AG10803 (cell line): ENCODE results near the gene ZNRF2.

Experiments used
- DNase-seq: peaks from one replicate; pipeline ENCODE4 v3.0.0; 2010; ENCODE audit warnings: low read depth
- H3K4me3 ChIP-seq: 2 replicates; pipeline ENCODE4 v1.5.1; 2011; ENCODE audit warnings: mild to moderate bottlenecking, low read length, control low read depth
- TF ChIP-seq, protein P1 (sequence below): conservative IDR thresholded peaks from 2 replicates; pipeline ENCODE4 v1.5.1; 2011; ENCODE audit warnings: mild to moderate bottlenecking, low read length, control low read depth, inconsistent platforms

The ZNRF2 gene

DNA sequence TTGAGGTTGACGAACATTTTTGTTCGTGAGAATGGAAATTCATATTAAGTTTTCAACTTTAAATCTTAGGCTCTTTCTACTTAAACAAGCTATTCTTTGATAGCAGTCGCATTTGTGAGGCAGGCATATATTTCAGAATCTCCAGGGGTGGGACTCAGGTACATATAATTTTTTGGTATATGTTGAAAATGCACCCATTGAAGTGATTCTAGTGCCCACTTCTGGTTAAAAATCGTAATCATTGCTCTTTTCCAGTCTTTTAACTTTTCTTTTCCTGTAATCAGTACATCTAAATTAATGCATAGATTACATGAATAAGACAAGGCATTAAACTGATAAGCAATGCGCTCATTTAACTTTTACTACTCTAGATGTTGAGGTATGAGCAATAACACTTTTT lies 67.8 kb downstream of the ZNRF2 start:
- TF ChIP-seq, protein P1, sequence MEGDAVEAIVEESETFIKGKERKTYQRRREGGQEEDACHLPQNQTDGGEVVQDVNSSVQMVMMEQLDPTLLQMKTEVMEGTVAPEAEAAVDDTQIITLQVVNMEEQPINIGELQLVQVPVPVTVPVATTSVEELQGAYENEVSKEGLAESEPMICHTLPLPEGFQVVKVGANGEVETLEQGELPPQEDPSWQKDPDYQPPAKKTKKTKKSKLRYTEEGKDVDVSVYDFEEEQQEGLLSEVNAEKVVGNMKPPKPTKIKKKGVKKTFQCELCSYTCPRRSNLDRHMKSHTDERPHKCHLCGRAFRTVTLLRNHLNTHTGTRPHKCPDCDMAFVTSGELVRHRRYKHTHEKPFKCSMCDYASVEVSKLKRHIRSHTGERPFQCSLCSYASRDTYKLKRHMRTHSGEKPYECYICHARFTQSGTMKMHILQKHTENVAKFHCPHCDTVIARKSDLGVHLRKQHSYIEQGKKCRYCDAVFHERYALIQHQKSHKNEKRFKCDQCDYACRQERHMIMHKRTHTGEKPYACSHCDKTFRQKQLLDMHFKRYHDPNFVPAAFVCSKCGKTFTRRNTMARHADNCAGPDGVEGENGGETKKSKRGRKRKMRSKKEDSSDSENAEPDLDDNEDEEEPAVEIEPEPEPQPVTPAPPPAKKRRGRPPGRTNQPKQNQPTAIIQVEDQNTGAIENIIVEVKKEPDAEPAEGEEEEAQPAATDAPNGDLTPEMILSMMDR, result no peak
- H3K4me3 ChIP-seq, result no peak overlapping the region
- DNase-seq, result no peak

DNA sequence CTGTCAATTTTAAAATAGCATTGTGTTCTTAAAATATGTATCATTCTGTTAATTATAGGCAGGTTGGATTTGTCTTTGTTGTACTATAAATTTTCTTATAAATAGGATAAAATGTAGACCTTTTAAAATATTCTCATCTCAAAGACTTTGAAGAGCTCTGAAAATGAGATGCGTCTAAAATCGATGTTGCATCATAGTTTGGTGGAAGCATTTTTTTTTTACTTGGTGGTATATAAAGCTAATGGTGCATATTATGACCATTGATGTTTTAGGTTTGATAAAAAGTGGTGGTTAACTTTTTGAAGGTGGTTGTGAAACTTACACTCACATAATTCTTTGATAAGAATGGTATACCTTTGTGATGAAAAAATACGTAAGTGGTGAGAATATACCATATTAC lies 69.1 kb downstream of the ZNRF2 start:
- H3K4me3 ChIP-seq, result no peak overlapping the region
- TF ChIP-seq, protein P1, result no peak
- DNase-seq, result no peak

DNA sequence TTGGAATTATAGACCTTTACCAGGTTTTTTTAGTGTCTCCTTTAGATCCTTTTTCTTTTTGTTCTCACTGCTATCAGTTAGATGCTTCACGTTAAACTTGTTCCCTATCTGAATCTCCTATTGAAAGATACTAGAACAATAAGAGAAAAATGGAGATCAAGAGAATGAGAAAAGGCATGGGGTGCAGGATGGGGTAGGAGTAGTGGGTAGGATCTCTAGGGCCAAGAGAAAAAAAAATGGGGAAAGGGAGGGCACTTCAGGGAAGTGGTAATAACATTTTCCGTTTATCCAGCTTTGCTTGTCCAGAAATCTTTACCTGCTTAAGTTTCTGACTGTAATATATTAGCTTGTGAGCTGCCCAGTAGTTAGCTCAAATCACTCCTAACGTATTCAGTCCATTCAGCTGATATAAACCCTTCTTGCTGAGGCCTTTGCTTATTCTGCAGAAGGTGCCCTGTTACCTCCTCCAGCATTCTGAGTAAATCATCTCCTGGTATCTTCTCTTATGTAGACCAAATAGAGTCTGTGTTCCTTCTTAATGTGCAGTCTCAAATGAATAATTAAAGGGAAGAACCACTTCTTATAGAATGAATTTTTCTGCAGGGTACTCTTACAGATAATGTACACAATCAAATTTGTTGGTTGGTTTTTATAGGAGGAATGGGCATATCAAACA lies 69.7 kb downstream of the ZNRF2 start:
- no peak for DNase-seq
- TF ChIP-seq, protein P1, result no peak
- H3K4me3 ChIP-seq, result no peak overlapping the region

DNA sequence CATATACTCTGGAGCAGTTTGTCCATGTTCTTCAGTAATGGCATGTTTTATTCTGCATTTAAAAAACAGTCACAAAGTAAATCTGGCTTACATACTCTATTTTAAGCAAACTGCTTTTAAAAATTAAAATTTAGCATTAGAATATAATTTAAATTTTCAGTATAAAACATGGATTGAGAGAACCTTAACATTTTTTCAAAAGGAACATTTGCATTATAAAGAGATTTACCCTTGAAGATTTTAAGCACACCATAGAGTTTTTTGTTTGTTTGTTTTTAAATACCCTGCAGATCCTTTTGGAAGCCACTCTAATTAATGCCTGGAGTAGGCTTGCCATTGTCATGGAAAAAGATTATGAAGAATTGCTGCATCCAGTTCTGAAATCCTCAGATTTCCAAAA lies 70.4 kb downstream of the ZNRF2 start:
- DNase-seq, result no peak
- TF ChIP-seq, protein P1, result no peak
- no peak overlapping the region for H3K4me3 ChIP-seq

DNA sequence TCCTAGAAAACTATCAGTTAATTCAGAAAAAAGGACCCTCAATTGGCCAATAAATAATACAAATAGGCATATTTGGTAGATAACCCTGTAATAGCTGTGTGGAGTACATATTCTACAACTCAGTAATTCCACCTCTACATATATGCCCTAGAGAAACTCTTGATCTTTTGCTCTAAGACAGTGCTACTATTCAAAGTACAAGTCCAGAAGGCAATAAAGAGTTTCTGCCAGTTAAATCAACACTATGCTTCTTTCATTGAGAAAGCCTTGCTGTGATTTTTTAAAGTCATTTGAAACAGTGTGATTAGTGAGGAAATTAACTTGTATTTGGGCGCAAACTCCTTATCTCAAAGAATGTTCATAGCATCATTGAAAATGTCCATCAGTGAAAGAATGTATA lies 75.6 kb downstream of the ZNRF2 start:
- TF ChIP-seq, protein P1, result no peak
- no peak overlapping the region for H3K4me3 ChIP-seq
- DNase-seq, result no peak

DNA sequence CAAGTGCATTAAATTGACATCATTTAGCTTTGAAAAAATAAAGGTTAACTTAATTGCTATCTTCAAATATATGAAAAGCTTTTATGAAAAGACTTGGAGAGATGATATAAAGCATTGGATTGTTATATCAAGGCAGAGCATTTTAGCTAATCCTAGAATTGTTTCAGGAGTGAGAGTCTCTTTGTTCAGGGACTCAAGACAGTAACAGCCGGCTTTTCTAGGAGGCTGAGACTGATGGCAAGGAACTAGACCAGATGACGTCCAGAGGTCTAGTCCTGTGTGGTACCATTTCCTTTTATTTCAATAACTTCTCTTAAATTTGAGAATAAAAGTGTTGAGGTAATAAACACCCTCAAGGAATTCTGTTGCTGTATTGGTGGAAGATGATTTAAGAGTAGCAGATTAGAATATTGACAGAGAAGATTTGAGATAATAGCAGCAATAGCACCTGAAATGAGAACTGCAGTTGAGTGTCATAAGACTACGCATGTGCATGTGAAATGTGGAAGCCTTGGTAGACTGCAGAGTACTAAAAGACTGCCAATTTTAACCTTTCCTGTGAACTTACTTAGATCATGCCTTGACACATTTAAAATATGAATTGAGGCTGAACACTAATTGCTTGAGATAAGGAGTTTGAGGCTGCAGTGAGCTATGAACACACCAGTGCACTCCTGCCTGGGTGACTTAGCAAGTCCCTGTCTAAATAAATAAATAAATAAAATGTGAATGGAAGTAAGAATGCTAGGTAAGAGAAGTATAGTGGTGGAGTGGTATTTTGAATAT lies 79.6 kb downstream of the ZNRF2 start:
- no peak overlapping the region for H3K4me3 ChIP-seq
- no peak for DNase-seq
- TF ChIP-seq, protein P1, result no peak

DNA sequence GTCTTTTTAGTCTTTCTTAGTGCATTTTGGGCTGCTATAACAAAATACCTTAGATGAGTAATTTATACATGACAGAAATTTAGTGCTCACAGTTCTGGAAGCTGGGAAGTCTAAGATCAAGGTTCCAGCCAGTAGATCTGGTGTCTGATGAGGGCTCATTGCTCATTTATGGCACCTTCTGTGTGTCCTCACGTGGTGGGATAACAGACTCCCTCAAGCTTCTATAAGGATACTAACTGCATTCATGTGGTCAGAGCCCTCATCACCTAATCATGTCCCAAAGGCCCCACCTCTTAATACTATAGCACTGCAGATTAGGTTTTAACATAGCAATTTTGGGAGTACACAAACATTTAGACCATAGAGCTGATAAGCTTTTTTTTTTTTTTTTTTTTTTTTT lies 80.4 kb downstream of the ZNRF2 start:
- no peak for DNase-seq
- no peak overlapping the region for H3K4me3 ChIP-seq
- TF ChIP-seq, protein P1, result no peak
